Measurements from ENCODE around the gene SYT9. TPM values are rescaled to one million over a fixed set of nuclear protein-coding genes. Genes with fewer than 3 reads are reported as not detected.

Gene SYT9
- total RNA-seq, 1 donor from 2014 or later, result 1.6 TPM

DNA sequence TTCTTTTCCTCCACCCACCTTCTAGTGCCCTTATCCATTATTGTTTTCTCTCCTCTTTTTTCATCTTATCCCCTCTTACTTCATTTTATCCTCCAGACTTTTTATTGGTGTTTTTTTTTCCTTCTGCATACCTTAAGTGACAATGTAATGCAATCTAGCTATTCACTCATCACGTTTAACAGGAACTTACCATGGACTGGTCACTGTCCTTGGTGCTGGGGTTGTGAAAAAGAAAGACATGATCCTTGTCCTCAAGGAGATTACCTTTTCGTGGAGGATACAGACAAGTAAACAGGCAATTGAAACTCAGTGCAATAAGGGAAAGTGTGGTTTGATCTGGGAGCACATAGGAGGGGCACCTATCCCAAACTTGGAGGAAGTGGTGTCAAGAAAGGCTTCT, 20.7 kb downstream of the SYT9 start:
- Mint-ChIP-seq H3K36me3 (no peaks in the 10 kb centered on the region), H3K9me3 (no peaks in the 10 kb centered on the region), H3K4me3 (no peak overlapping the region), H3K27ac (no peak overlapping the region), H3K27me3 (peaks cover 3% of the 10 kb centered on the region), H3K4me1 (ENCODE audit: unreplicated experiment) (peaks cover 8% of the 10 kb centered on the region)
- TF ChIP-seq, protein P1, sequence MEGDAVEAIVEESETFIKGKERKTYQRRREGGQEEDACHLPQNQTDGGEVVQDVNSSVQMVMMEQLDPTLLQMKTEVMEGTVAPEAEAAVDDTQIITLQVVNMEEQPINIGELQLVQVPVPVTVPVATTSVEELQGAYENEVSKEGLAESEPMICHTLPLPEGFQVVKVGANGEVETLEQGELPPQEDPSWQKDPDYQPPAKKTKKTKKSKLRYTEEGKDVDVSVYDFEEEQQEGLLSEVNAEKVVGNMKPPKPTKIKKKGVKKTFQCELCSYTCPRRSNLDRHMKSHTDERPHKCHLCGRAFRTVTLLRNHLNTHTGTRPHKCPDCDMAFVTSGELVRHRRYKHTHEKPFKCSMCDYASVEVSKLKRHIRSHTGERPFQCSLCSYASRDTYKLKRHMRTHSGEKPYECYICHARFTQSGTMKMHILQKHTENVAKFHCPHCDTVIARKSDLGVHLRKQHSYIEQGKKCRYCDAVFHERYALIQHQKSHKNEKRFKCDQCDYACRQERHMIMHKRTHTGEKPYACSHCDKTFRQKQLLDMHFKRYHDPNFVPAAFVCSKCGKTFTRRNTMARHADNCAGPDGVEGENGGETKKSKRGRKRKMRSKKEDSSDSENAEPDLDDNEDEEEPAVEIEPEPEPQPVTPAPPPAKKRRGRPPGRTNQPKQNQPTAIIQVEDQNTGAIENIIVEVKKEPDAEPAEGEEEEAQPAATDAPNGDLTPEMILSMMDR (conservative IDR thresholded peaks at IDR 0.05), result no peak
- DNase-seq (ENCODE audit: extremely low spot score, unreplicated experiment), result no peak

DNA sequence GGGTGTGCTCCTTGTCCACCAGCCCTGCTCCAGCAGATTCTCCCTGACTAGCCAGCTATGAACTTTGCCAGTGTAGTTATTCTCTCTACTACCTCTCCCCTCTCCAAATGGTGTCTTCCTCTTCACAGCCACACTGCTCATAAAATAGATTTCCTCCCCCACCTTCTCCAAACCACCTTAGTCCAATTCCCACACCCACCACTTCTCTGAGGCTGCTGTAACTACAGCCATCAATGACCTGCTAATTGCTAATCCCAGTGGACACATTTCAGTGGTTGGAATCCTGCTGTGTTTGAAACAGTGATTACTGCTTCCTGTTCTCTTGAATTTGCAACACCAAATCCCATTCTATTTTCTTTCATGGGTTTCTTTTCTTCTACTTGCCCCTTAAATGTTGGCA, 23.4 kb downstream of the SYT9 start:
- H3K9me3 Mint-ChIP-seq, result no peaks in the 10 kb centered on the region
- no peak overlapping the region for H3K4me3 Mint-ChIP-seq
- DNase-seq (ENCODE audit: extremely low spot score, unreplicated experiment), result no peak
- H3K27ac Mint-ChIP-seq, result no peak overlapping the region
- H3K4me1 Mint-ChIP-seq (ENCODE audit: unreplicated experiment), result peaks cover 8% of the 10 kb centered on the region
- TF ChIP-seq, protein P1 (conservative IDR thresholded peaks at IDR 0.05), result no peak
- peaks cover 8% of the 10 kb centered on the region for H3K27me3 Mint-ChIP-seq
- no peaks in the 10 kb centered on the region for H3K36me3 Mint-ChIP-seq

DNA sequence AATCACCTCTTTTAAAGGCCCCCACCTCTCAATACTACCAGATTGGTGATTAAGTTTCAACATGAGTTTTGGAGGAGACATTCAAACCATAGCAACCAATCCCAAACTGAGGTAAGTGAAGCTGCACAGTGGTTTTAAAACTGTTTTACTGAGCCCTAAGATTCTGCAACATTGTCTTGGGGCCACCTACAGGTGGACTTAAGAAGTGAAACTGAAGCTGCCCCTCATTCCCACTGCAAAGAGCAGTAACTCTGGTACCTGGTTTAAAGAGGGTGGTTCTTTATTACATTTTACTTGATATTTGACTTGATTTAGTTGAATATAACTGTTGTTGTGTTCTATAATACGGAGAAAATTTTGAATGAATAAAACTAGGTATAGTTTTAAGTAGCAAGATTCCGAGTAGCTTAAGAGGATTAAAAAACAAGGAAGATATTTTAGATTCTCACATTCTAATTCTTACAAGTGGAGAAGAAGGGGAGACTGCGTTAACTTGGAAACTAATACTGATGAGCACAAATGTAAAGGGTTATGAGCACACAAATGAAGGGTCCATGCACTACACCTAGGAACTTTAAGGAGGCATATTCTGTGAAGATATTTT, 26.7 kb downstream of the SYT9 start:
- H3K4me1 Mint-ChIP-seq (ENCODE audit: unreplicated experiment), result peaks cover 8% of the 10 kb centered on the region
- DNase-seq (ENCODE audit: extremely low spot score, unreplicated experiment), result no peak
- H3K9me3 Mint-ChIP-seq, result no peaks in the 10 kb centered on the region
- H3K36me3 Mint-ChIP-seq, result no peaks in the 10 kb centered on the region
- TF ChIP-seq, protein P1 (conservative IDR thresholded peaks at IDR 0.05), result peak; percentile 78
- peaks cover 5% of the 10 kb centered on the region for H3K27me3 Mint-ChIP-seq
- H3K4me3 Mint-ChIP-seq, result no peak overlapping the region
- H3K27ac Mint-ChIP-seq, result no peak overlapping the region

- Mint-ChIP-seq H3K27me3 (peaks cover 5% of the 10 kb centered on the region), H3K4me1 (ENCODE audit: unreplicated experiment) (peaks cover 8% of the 10 kb centered on the region), H3K36me3 (no peaks in the 10 kb centered on the region), H3K9me3 (no peaks in the 10 kb centered on the region), H3K27ac (no peak overlapping the region), H3K4me3 (no peak overlapping the region)
- no peak for DNase-seq (ENCODE audit: extremely low spot score, unreplicated experiment)
- TF ChIP-seq, protein P1 (conservative IDR thresholded peaks at IDR 0.05), result no peak
Observed at GRCh38 chr11:7279676-7280075, 28.0 kb downstream of the SYT9 start.

DNA sequence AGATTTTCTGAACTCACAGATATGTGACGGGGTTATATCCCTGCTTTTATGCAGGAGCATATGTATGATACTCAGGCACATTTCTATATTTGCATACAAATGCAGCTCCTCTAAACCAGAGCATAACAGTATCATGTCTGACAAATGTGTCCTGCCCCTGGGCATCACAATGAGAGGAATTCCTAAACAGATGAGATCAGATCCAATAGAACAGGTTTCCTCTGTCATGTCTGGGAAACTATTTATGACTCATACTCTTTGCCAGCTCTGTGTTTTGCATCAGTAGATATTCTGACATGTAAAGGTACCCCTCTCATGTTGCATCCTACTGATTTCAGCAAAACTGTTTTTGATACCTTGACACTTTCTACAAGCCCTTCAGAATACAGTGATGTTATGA, 29.4 kb downstream of the SYT9 start:
- Mint-ChIP-seq H3K4me1 (ENCODE audit: unreplicated experiment) (no peaks in the 10 kb centered on the region), H3K4me3 (no peak overlapping the region), H3K27ac (peak overlapping the region; percentile 4), H3K27me3 (peaks cover 5% of the 10 kb centered on the region), H3K36me3 (no peaks in the 10 kb centered on the region), H3K9me3 (no peaks in the 10 kb centered on the region)
- TF ChIP-seq, protein P1 (conservative IDR thresholded peaks at IDR 0.05), result no peak
- DNase-seq (ENCODE audit: extremely low spot score, unreplicated experiment), result no peak

GRCh38 chr11:7281809-7282208, 30.1 kb downstream of the SYT9 start:
- Mint-ChIP-seq H3K27ac (no peak overlapping the region), H3K27me3 (peaks cover 5% of the 10 kb centered on the region), H3K9me3 (no peaks in the 10 kb centered on the region), H3K36me3 (no peaks in the 10 kb centered on the region), H3K4me1 (ENCODE audit: unreplicated experiment) (no peaks in the 10 kb centered on the region), H3K4me3 (no peak overlapping the region)
- TF ChIP-seq, protein P1 (conservative IDR thresholded peaks at IDR 0.05), result no peak
- DNase-seq (ENCODE audit: extremely low spot score, unreplicated experiment), result no peak

All from type B pancreatic cell (in vitro differentiated cells).